SK-N-SH treated with all-trans-retinoic acid at 6 μM for 48 hours (cell line): ENCODE measurements around the gene SMG7.

Source experiments
- ATAC-seq: fragments of 200-7000 bp; cut with Tn5 transposase; 3 replicates; pipeline ENCODE4 v1.9.1; 2020; ENCODE audit warnings: mild to moderate bottlenecking, moderate library complexity
- BACH2 ChIP-seq: fragments of 250-450 bp; sonication (Bioruptor Pico); IDR thresholded peaks from 2 replicates; pipeline ENCODE4 v1.9.0; 2021; ENCODE audit warnings: mild to moderate bottlenecking, borderline replicate concordance
- CREB5 ChIP-seq: fragments of 250-450 bp; sonication (Bioruptor Pico); IDR thresholded peaks from 2 replicates; pipeline ENCODE4 v1.5.1; 2020; ENCODE audit warnings: low read depth, mild to moderate bottlenecking, moderate library complexity
- CSDC2 ChIP-seq: fragments of 250-450 bp; sonication (Bioruptor Pico); IDR thresholded peaks from 2 replicates; pipeline ENCODE4 v1.5.0; 2020; ENCODE audit warnings: mild to moderate bottlenecking, moderate library complexity
- CSRNP3 ChIP-seq: fragments of 250-450 bp; sonication (Bioruptor Pico); IDR thresholded peaks from 2 replicates; pipeline ENCODE4 v1.5.1; 2021; ENCODE audit warnings: mild to moderate bottlenecking, moderate library complexity
- ESRRG ChIP-seq: fragments of 250-450 bp; sonication (Bioruptor Pico); IDR thresholded peaks from 2 replicates; pipeline ENCODE4 v1.6.1; 2021; ENCODE audit warnings: mild to moderate bottlenecking
- GLIS3 ChIP-seq: fragments of 250-450 bp; sonication (Bioruptor Pico); IDR thresholded peaks from 2 replicates; pipeline ENCODE4 v1.5.0; 2020; ENCODE audit warnings: mild to moderate bottlenecking, moderate library complexity
- ISL1 ChIP-seq: fragments of 250-450 bp; sonication (Bioruptor Pico); IDR thresholded peaks from 2 replicates; pipeline ENCODE4 v2.1.2; 2022; ENCODE audit warnings: mild to moderate bottlenecking, moderate library complexity
- OSR1 ChIP-seq: fragments of 250-450 bp; sonication (Bioruptor Pico); IDR thresholded peaks from 2 replicates; pipeline ENCODE4 v1.8.0; 2022; ENCODE audit warnings: moderate library complexity, mild to moderate bottlenecking, inconsistent platforms
- PATZ1 ChIP-seq: fragments of 250-450 bp; sonication (Bioruptor Pico); IDR thresholded peaks from 2 replicates; pipeline ENCODE4 v1.8.0; 2020; ENCODE audit warnings: mild to moderate bottlenecking, moderate library complexity, borderline replicate concordance
- PPARA ChIP-seq: fragments of 250-450 bp; sonication (Bioruptor Pico); IDR thresholded peaks from 2 replicates; pipeline ENCODE4 v1.5.0; 2020; ENCODE audit warnings: mild to moderate bottlenecking, borderline replicate concordance
- RARB ChIP-seq: fragments of 250-450 bp; sonication (Bioruptor Pico); IDR thresholded peaks from 2 replicates; pipeline ENCODE4 v1.8.0; 2021; ENCODE audit warnings: mild to moderate bottlenecking, moderate library complexity
- TCF4 ChIP-seq: fragments of 250-450 bp; sonication (Bioruptor Pico); IDR thresholded peaks from 2 replicates; pipeline ENCODE4 v1.8.0; 2021; ENCODE audit warnings: mild to moderate bottlenecking, moderate library complexity, borderline replicate concordance
- TOX ChIP-seq: fragments of 250-450 bp; sonication (Bioruptor Pico); IDR thresholded peaks from 2 replicates; pipeline ENCODE4 v1.8.0; 2021; ENCODE audit warnings: mild to moderate bottlenecking, moderate library complexity, borderline replicate concordance
- ZC3H10 ChIP-seq: fragments of 250-450 bp; sonication (Bioruptor Pico); IDR thresholded peaks from 2 replicates; pipeline ENCODE4 v1.5.1; 2021; ENCODE audit warnings: mild to moderate bottlenecking, moderate library complexity
- ZFP30 ChIP-seq: fragments of 450-650 bp; formaldehyde crosslinking; IDR thresholded peaks from 2 replicates; pipeline ENCODE4 v1.5.0; 2022; ENCODE audit warnings: mild to moderate bottlenecking, moderate library complexity
- ZNF565 ChIP-seq: fragments of 450-650 bp; formaldehyde crosslinking; conservative IDR thresholded peaks from 2 replicates; pipeline ENCODE4 v1.5.0; 2020; ENCODE audit warnings: low read depth, mild to moderate bottlenecking, moderate library complexity
- ZNF70 ChIP-seq: fragments of 450-650 bp; formaldehyde crosslinking; IDR thresholded peaks from 2 replicates; pipeline ENCODE4 v1.5.0; 2020; ENCODE audit warnings: mild to moderate bottlenecking, moderate library complexity
- ZNF8 ChIP-seq: fragments of 450-650 bp; formaldehyde crosslinking; IDR thresholded peaks from 2 replicates; pipeline ENCODE4 v1.5.0; 2020; ENCODE audit warnings: mild to moderate bottlenecking, moderate library complexity
- TF ChIP-seq, protein P1 (sequence below): fragments of 250-450 bp; sonication (Bioruptor Pico); IDR thresholded peaks from 2 replicates; pipeline ENCODE4 v1.5.0; 2020; ENCODE audit warnings: mild to moderate bottlenecking, moderate library complexity
- TF ChIP-seq, protein P2 (sequence below): fragments of 250-450 bp; sonication (Bioruptor Pico); IDR thresholded peaks from 2 replicates; pipeline ENCODE4 v1.8.0; 2021; ENCODE audit warnings: low read depth, mild to moderate bottlenecking, moderate library complexity, borderline replicate concordance

The SMG7 gene

DNA sequence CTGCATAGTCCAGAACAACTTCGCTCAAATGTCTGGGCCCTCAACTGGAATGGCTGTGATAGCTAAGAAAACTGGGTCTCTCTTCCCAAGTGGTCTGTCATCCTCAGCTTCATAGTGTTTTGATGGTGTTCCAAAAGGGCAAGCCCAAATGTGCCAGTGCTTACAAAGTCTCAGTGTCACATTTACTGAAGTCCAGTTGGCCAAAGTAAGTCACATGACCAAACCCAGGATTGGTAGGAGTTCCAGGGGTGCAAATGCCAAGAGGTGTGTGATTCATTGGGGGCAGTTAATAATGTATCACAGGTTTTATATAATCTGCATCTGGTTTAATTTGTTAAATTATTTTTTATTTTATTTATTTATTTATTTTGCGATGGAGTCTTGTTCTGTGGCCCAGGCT is 24.9 kb downstream of the SMG7 start:
- no peak for ATAC-seq
- TF ChIP-seq ZFP30 (CRISPR knock-in tag) (no peak), PPARA (no peak), ZNF70 (CRISPR knock-in tag) (no peak), TCF4 (CRISPR knock-in tag) (no peak), BACH2 (CRISPR knock-in tag) (no peak), ISL1 (CRISPR knock-in tag) (no peak), GLIS3 (CRISPR knock-in tag) (no peak), RARB (no peak), OSR1 (CRISPR knock-in tag) (no peak), ZNF8 (CRISPR knock-in tag) (no peak), ZC3H10 (CRISPR knock-in tag) (no peak), ZNF565 (CRISPR knock-in tag) (no peak), TOX (CRISPR knock-in tag) (no peak), ESRRG (no peak), CSDC2 (CRISPR knock-in tag) (no peak), PATZ1 (CRISPR knock-in tag) (no peak), CREB5 (CRISPR knock-in tag) (no peak)
- TF ChIP-seq, protein P1, sequence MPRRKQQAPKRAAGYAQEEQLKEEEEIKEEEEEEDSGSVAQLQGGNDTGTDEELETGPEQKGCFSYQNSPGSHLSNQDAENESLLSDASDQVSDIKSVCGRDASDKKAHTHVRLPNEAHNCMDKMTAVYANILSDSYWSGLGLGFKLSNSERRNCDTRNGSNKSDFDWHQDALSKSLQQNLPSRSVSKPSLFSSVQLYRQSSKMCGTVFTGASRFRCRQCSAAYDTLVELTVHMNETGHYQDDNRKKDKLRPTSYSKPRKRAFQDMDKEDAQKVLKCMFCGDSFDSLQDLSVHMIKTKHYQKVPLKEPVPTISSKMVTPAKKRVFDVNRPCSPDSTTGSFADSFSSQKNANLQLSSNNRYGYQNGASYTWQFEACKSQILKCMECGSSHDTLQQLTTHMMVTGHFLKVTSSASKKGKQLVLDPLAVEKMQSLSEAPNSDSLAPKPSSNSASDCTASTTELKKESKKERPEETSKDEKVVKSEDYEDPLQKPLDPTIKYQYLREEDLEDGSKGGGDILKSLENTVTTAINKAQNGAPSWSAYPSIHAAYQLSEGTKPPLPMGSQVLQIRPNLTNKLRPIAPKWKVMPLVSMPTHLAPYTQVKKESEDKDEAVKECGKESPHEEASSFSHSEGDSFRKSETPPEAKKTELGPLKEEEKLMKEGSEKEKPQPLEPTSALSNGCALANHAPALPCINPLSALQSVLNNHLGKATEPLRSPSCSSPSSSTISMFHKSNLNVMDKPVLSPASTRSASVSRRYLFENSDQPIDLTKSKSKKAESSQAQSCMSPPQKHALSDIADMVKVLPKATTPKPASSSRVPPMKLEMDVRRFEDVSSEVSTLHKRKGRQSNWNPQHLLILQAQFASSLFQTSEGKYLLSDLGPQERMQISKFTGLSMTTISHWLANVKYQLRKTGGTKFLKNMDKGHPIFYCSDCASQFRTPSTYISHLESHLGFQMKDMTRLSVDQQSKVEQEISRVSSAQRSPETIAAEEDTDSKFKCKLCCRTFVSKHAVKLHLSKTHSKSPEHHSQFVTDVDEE (CRISPR knock-in tag), result no peak
- TF ChIP-seq, protein P2, sequence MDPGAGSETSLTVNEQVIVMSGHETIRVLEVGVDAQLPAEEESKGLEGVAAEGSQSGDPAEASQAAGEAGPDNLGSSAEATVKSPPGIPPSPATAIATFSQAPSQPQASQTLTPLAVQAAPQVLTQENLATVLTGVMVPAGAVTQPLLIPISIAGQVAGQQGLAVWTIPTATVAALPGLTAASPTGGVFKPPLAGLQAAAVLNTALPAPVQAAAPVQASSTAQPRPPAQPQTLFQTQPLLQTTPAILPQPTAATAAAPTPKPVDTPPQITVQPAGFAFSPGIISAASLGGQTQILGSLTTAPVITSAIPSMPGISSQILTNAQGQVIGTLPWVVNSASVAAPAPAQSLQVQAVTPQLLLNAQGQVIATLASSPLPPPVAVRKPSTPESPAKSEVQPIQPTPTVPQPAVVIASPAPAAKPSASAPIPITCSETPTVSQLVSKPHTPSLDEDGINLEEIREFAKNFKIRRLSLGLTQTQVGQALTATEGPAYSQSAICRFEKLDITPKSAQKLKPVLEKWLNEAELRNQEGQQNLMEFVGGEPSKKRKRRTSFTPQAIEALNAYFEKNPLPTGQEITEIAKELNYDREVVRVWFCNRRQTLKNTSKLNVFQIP (CRISPR knock-in tag), result no peak

GRCh38 chr1:183498342-183498991 is 26.2 kb downstream of the SMG7 start:
- ATAC-seq, result no peak
- TF ChIP-seq ZNF8 (CRISPR knock-in tag), result no peak
- TF ChIP-seq ZFP30 (CRISPR knock-in tag), result no peak
- TF ChIP-seq, protein P2 (CRISPR knock-in tag), result no peak
- no peak for TF ChIP-seq RARB
- TF ChIP-seq CSRNP3 (CRISPR knock-in tag), result no peak
- TF ChIP-seq, all 23 proteins: peak for 0
